Retinal pigment epithelial cell (primary cell): ENCODE measurements around the gene SYT12.

Experiments used
- DNase-seq: peaks from one replicate; pipeline ENCODE4 v3.0.0-alpha.2; 2010; ENCODE audit warnings: low read depth
- H3K4me3 ChIP-seq: 2 replicates; pipeline ENCODE4 v1.5.1; 2011; ENCODE audit warnings: mild to moderate bottlenecking, low read length, control low read depth, moderate library complexity
- CTCF ChIP-seq: conservative IDR thresholded peaks from 2 replicates; pipeline ENCODE4 v1.5.1; 2011; ENCODE audit warnings: low read depth, low read length, control low read depth, inconsistent platforms

SYT12 gene, protein sequence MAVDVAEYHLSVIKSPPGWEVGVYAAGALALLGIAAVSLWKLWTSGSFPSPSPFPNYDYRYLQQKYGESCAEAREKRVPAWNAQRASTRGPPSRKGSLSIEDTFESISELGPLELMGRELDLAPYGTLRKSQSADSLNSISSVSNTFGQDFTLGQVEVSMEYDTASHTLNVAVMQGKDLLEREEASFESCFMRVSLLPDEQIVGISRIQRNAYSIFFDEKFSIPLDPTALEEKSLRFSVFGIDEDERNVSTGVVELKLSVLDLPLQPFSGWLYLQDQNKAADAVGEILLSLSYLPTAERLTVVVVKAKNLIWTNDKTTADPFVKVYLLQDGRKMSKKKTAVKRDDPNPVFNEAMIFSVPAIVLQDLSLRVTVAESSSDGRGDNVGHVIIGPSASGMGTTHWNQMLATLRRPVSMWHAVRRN

DNA sequence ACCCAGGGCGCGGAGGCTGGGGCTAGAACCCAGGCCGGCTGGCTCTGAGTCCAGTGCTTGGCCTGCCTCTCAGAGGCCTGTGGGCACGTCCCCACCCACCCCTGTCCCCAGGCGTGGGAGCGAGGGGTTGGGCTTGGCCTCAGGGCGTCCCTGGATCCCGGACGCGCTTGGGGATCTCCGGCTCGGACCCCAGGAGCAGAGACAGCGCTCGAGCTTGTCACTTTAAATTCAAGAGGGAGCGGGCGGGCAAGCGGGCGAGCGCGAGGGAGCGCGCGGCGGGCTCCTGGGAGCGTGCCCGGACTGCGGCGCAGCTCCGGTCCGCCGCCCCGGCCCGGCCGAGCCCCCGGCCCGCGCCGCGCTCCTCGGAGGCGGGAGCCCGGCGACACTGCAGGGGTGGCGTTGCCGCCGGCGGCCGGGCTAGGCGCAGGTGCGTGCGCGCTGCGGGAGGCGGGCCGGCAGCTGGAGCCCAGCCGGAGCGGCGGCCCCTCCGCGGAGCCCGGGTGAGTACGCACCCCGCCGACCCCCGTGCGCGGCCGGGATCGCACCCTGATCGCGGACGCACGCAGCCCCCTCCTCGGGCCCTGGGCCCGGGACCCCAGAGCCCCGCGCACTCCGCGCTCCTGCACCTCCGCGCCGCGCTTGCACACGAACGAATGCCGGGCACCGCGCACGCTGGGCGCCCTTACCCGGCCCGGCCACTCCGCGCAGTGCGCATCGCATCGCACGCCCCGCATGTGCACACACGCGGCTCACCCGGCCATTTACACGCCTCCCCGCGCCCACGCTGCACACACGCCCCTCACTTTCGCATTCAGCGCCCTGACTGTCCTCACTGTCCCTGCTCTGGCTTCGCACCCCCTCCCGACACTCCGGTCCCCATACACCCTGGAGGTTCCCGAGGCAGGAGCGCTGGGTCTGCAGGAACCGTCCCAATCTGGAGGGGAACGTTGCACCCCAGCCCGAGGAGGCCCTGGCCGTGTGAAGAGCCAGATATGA lies at the start of gene SYT12:
SYT12 (plus strand) TSS at position 174 of the 996 bp plus-strand sequence. CDS start 7,011 bp downstream, outside the sequence.
- TF ChIP-seq CTCF: no peak
- no peak for DNase-seq
- H3K4me3 ChIP-seq: peak within 1 kb of the TSS; percentile 38

DNA sequence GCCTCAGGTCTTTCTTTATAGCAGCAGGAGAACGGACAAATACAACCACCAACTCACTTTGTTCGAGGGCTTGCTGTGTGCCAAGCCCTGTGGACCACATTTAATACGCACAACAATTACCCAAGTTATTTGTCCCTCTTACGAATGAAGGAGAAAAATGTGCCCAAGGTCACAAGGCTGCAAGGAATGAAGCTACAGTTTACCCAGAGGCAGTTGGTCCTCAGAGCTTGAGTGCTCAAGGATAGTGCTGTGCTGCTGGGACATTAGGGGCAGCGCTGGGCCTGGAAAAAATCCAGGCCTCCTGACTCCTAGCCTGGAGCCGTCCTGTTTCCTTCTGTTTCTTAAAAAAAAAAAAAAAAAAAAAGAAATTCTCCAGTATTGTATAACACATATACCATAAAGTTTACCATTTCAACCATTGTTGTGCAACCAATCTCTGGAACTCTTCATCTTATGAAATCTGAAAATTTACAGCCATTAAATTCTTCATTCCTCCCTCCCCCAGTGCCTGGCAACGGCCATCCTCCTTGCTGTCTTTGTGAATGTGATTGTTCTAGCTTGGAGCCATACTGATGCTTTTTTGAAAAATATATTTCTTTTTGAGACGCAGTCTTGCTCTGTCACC lies 48.9 kb upstream of the SYT12 start:
- DNase-seq: no peak
- no peak for TF ChIP-seq CTCF
- H3K4me3 ChIP-seq: no peak overlapping the region

DNA sequence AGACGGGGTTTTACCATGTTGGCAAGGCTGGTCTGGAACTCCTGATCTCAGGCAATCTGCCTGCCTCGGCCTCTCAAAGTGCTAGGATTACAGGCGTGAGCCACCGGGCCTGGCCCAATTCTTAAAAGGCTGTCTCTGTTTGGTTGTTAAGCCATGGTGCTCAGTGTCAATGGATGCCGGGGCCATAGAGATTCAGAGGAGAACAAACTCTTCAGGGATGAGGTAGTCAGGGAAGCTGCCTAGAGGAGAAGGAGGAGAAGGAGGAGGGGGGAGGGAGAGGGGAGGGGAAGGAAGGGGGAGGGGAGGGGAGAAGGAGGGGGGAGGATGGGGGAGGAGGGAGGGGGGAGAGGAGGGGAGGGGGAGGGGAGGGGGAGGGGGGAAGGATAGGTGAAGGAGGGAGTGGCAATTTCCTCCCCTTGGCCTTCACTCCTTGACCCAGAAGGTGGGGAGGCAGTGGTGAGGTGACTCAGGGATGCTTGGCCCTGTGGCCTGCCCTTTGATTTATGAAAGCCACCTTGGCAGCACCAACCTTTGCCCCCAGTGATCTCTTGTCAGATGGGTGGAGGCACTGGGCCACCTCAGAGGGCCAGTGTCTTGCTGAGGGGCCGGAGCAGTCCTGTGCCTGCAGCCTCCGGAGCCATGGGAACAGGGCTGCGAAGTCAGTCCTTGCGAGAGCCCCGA lies 48.1 kb upstream of the SYT12 start, which contains the start of gene C11orf86:
C11orf86 (plus strand) TSS at position 581 of the 681 bp plus-strand sequence; CDS start at position 640, 59 bp downstream.
- no peak for TF ChIP-seq CTCF
- no peak for DNase-seq
- no peak within 1 kb of the TSS for H3K4me3 ChIP-seq

DNA sequence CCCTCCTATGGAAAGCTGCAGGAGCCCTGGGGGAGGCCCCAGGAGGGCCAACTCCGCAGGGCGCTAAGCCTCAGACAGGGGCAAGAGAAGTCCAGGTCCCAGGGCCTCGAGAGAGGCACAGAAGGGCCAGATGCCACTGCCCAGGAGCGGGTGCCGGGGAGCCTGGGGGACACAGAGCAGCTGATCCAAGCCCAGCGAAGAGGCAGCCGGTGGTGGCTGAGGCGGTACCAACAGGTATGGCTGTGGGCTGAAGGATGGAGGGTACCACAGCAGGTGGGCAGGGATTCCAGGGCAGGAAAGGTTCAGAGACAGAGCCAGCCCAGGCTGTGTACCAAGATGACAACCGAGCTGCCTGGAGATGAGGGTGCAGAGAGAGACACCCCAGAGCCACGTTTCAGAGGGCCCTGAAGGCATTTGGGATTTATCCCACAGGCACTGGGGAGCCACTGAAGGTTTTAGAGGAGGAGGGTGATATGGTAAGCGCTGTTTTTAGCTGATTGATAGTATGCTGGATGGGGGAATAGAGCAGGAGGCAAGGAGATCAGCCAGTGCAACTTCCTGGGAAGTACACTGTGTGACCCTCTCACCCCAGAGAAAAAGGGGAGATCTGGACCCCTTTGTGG lies 47.4 kb upstream of the SYT12 start:
- TF ChIP-seq CTCF: no peak
- no peak overlapping the region for H3K4me3 ChIP-seq
- DNase-seq: no peak

DNA sequence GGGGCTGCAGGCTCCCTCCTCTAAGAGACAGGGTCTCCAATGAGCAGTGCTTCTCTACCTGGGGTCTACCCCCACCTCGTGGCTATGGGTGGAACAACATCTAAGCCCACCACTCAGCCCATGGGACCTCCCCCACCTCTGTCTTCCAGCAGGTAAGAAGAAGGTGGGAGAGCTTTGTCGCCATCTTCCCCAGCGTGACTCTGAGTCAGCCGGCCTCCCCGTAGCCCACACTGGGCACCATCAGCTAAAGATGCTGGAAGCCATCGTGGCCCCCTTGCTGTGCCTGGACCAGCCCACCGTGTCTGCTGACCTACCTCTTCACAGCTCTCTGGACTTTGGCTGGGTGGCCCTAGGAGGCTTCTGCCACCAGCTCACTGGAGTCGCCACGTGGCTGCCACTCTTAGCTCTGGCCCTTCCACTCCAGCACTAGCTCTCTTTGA lies 46.9 kb upstream of the SYT12 start:
- peak; percentile 89 for TF ChIP-seq CTCF
- no peak for DNase-seq
- H3K4me3 ChIP-seq: no peak overlapping the region

DNA sequence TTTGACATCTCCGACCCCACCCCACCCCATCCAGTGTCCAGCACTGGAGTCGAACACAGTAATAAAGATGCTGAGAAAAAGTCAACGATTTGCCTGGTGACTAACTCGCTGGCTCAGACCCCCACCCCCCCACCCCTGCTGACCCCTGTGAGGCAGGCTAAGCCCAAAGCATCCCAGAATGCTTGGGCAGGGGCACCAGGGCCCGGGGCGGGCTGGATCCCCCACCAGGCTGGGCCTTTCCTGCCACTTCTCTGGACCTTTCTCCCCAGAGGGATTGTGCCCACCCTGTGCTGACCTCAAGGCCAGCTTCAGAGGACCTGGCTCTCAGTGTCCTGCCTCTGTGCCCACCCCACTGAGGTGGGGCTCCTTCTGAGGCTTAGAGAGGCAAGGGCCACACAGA lies 46.0 kb upstream of the SYT12 start:
- no peak for DNase-seq
- H3K4me3 ChIP-seq: no peak overlapping the region
- no peak for TF ChIP-seq CTCF
